Activated naive CD4-positive, alpha-beta T cell treated with anti-CD3 and anti-CD28 coated beads for 36 hours (primary cell): Measurements from ENCODE around the gene PLCD3. TPM values are rescaled to one million over a fixed set of nuclear protein-coding genes. Genes with fewer than 3 reads are reported as not detected.

Experiments used
- CTCF ChIA-PET: fragments of 350-600 bp; sonication (Branson Sonifier 250); formaldehyde crosslinking; loops from one replicate; lab custom pipeline; 2021; ENCODE audit warnings: antibody characterized with exemption; lab: Charles Lee
- DNase-seq: peaks from one replicate; pipeline ENCODE4 v3.0.0-alpha.2; 2020
- H3K27ac Mint-ChIP-seq: one replicate; pipeline ENCODE4 v1.8.0; 2021; ENCODE audit warnings: mild to moderate bottlenecking, mixed read lengths
- H3K27me3 Mint-ChIP-seq: one replicate; pipeline ENCODE4 v1.8.0; 2021; ENCODE audit warnings: low read depth, mixed read lengths
- H3K36me3 Mint-ChIP-seq: one replicate; pipeline ENCODE4 v1.8.0; 2021; ENCODE audit warnings: low read depth, mixed read lengths
- H3K4me1 Mint-ChIP-seq: one replicate; pipeline ENCODE4 v1.8.0; 2021; ENCODE audit warnings: low read depth, mixed read lengths
- H3K4me3 Mint-ChIP-seq: one replicate; pipeline ENCODE4 v1.8.0; 2021; ENCODE audit warnings: mild to moderate bottlenecking, moderate library complexity, mixed read lengths
- H3K9me3 Mint-ChIP-seq: one replicate; pipeline ENCODE4 v1.8.0; 2021; ENCODE audit warnings: mixed read lengths
- intact Hi-C: fragments of 100-400 bp; cut with micrococcal nuclease; formaldehyde crosslinking; loops from one replicate; pipeline ENCODE4 v1.15.1; 2023
- total RNA-seq, 2 experiments: library from RNA; stranded (reverse); gene quantifications; one replicate each; pipeline ENCODE4 v1.2.3, GENCODE V29; 2021

PLCD3 gene
- total RNA-seq, 2 experiments from 2014 or later = 2.4 TPM

DNA sequence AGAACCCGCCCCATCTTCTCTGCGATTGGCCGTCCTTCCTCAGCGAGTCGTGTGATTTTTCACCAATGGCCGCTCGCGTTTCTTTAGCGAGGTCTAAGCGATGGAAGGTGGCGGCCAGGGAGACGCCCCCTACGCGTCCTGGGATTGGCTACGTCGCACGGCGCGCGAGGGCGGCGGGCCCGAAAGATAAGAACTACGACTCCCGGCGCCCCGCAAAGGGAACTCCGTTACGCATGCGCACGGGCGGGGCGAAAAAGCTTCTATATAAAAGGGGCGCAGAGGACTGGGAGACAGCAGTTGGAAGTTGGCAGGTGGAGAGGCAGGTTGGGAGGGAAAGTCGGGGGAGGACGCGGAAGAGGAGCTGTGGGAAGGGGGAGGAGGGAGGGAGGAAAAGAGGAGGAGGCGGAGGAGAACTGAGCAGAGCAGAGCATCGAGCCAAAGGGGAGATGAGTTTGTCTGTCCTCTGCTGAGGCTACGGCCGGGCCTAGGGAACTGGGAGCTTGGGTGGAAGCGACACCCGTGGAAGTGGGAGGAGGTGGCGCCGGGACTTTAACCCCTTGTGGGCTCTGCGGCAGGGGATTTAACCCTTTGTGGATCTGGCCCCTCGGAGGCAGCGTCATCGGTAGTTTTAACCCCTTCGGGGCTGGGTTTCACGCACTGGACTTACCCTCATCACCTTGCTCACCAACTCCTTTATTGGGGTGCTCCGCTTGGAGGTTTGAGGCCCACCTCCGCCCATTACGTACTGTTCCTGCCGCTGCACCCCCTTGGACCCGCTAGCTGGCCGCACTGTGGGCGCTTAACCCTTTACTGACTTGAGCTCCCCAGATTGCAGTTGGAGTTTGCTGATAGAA lies 16.1 kb upstream of the PLCD3 start, which contains the start of gene HEXIM1:
TSS of gene HEXIM1 (plus strand) at position 293 of the 854 bp plus-strand sequence. CDS start 716 bp downstream, outside the sequence.
- H3K4me1 Mint-ChIP-seq = peaks cover 42% of the 10 kb centered on the region
- CTCF ChIA-PET = interaction anchor here (0.7 to 16.6 kb wide), 16 partner anchors 12 to 237 kb away, joined by 3 to 252 read pairs (median 5); partner anchors contain the start of genes ACBD4, DCAKD, HEXIM2 and PLCD3
- peak within 1 kb of the TSS; percentile 97 for H3K4me3 Mint-ChIP-seq
- DNase-seq = peak; percentile 99
- peak within 1 kb of the TSS; percentile 100 for H3K27ac Mint-ChIP-seq
- intact Hi-C loops = loop anchor here (1.0 kb wide), 7 partner anchors 13 to 164 kb away; partner anchors contain the start of genes ACBD4, HEXIM2 and NMT1
- H3K9me3 Mint-ChIP-seq = no peaks in the 10 kb centered on the region
- H3K27me3 Mint-ChIP-seq = no peaks in the 10 kb centered on the region
- peaks cover 17% of the 10 kb centered on the region for H3K36me3 Mint-ChIP-seq

DNA sequence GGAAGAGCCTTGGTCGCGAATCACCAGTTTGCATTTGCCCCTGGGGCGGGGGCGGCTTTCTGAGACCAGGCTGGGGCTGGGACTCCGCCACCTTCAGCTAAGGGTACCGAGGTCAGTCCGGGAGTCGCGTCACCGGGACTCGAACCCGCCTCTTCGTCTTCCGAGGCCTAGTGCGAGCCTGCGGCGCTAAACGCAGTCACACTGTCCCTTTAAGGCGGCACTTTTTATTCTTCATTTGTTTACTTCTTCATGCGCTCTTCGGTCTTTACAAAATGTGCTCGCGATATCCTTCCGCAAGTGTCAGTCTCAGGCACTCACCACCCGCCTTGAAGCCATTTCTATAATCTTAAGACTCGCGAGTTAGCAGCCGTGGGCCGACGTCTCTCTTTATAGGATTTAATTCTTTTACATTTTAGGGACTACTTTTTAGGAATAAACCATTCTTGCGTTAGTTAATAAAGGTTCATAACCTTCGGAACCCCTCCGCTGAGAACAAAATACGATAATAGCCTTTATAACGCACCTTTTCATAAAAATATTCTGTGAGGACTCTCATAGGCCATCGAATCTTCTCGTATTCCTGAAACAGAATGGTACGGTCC lies 15.4 kb upstream of the PLCD3 start:
- Mint-ChIP-seq H3K4me1 (peaks cover 46% of the 10 kb centered on the region), H3K27ac (peak overlapping the region; percentile 100), H3K36me3 (peaks cover 17% of the 10 kb centered on the region), H3K9me3 (no peaks in the 10 kb centered on the region), H3K27me3 (no peaks in the 10 kb centered on the region), H3K4me3 (peak overlapping the region; percentile 97)
- DNase-seq = peak; percentile 83
- CTCF ChIA-PET = interaction anchor here (0.7 to 16.6 kb wide), 7 partner anchors 12 to 167 kb away, joined by 3 to 252 read pairs (median 25); partner anchors contain the start of genes ACBD4, DCAKD, HEXIM2 and PLCD3
- intact Hi-C loops = loop anchor here (1.0 kb wide), 7 partner anchors 12 to 165 kb away; partner anchors contain the start of genes ACBD4, HEXIM2 and NMT1

DNA sequence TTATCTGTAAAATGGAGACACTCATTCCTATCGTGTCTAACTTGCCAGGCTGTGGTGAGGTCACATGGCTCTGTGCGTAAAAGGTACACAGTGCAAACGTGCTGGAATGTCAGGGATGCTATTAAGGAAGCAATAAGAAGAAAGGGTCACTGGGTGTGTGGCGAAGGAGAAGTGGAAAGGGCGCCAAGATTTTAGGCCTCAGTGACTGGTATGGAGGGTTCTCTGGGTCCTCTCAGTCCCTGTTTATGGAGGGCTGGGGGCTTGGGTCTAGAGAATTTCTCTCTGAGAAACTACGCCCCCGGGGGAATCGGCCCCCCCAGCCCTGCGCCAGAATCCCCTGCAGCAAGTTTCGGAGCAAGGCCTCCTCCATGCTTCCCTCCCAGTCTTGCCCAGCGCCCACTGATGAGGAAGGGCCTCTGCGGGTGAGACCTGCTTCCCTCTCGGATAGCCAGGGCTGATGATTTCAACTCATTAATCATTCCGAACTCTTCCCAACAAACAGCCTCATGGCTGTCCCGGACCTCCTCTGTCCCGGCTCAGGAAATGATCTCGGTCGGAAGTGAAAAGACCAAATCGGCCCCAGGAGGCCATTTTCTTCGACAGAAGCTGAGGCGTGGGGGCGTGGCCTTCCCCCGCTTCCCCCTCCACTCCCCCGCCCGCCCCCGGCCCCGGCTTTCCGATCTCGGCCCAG lies 14.7 kb upstream of the PLCD3 start:
- peaks cover 46% of the 10 kb centered on the region for H3K4me1 Mint-ChIP-seq
- peak overlapping the region; percentile 100 for H3K27ac Mint-ChIP-seq
- DNase-seq = peak; percentile 79
- intact Hi-C loops = no loop called here
- no peaks in the 10 kb centered on the region for H3K9me3 Mint-ChIP-seq
- peak overlapping the region; percentile 97 for H3K4me3 Mint-ChIP-seq
- peaks cover 17% of the 10 kb centered on the region for H3K36me3 Mint-ChIP-seq
- CTCF ChIA-PET = interaction anchor here (3.7 to 16.6 kb wide), 3 partner anchors 11 to 51 kb away, joined by 25 to 252 read pairs (median 82); partner anchors contain the start of genes ACBD4 and PLCD3
- no peaks in the 10 kb centered on the region for H3K27me3 Mint-ChIP-seq

DNA sequence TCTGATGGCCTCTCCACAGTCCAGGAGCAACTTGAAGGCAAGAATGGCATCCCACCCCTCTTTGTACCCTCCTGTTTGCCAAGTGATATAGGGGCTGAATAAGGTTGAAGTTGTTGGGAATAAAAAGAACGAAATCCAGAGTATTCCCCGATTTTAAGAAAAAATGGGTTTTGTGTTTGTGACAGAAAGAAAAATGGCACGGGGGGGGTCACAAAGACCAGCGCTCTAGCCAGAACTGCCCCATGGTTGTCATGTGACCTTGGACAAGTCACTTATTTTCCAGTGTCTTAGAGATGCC lies 14.2 kb upstream of the PLCD3 start:
- H3K9me3 Mint-ChIP-seq = no peaks in the 10 kb centered on the region
- intact Hi-C loops = no loop called here
- H3K27me3 Mint-ChIP-seq = no peaks in the 10 kb centered on the region
- CTCF ChIA-PET = interaction anchor here (3.7 kb wide), 1 partner anchor 11 kb away, joined by 25 read pairs; the partner anchor contains the start of gene ACBD4
- no peak for DNase-seq
- H3K4me1 Mint-ChIP-seq = peaks cover 44% of the 10 kb centered on the region
- H3K27ac Mint-ChIP-seq = peak overlapping the region; percentile 100
- peak overlapping the region; percentile 97 for H3K4me3 Mint-ChIP-seq
- H3K36me3 Mint-ChIP-seq = peaks cover 17% of the 10 kb centered on the region

DNA sequence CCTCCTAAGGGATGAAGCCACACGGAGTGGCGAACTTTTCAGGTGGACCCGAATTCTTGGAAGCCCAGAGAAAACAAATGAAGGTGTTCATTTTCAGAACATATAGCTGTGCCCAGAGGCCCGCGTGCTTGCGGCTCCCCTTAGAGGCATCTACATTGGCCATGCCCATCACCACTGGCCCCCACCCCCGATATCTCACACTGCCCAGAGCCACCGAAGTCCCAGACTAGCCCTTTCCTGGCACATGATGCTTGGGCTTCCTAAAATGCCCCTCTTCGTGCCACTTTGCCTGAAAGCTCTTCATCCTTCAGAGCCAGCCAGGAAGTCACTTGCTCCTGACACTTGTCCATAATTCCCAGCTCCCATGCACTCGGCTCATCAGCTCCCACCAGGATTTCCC lies 13.9 kb upstream of the PLCD3 start:
- Mint-ChIP-seq H3K36me3 (peaks cover 17% of the 10 kb centered on the region), H3K9me3 (no peaks in the 10 kb centered on the region), H3K4me3 (peak overlapping the region; percentile 97), H3K4me1 (peaks cover 40% of the 10 kb centered on the region), H3K27ac (peak overlapping the region; percentile 100), H3K27me3 (no peaks in the 10 kb centered on the region)
- CTCF ChIA-PET = interaction anchor here (3.7 kb wide), 1 partner anchor 11 kb away, joined by 25 read pairs; the partner anchor contains the start of gene ACBD4
- no peak for DNase-seq
- intact Hi-C loops = no loop called here

DNA sequence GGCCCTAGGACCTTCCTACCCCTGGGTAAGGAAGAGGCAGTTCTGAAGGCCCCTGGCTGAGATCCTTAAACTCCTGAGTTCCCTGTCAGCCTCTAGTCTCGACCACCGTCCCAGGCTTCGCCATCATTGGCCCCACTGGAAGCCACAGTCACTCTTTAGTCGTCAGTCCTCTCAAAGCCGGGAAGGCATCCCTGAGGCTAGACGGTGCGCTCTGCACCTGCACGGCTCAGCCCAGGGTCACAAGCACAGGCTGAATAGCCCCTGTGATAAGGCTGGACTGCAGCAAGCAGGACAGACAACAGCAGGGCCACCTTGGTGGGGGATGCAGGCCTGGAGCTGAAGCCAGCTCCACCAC lies 12.7 kb upstream of the PLCD3 start:
- Mint-ChIP-seq H3K4me3 (peak overlapping the region; percentile 54), H3K4me1 (peaks cover 33% of the 10 kb centered on the region), H3K9me3 (no peaks in the 10 kb centered on the region), H3K36me3 (peaks cover 13% of the 10 kb centered on the region), H3K27me3 (no peaks in the 10 kb centered on the region), H3K27ac (peak overlapping the region; percentile 24)
- CTCF ChIA-PET = interaction anchor here (0.6 to 3.7 kb wide), 4 partner anchors 10 to 95 kb away, joined by 3 to 25 read pairs (median 6); partner anchors contain the start of gene ACBD4
- no peak for DNase-seq
- intact Hi-C loops = no loop called here

DNA sequence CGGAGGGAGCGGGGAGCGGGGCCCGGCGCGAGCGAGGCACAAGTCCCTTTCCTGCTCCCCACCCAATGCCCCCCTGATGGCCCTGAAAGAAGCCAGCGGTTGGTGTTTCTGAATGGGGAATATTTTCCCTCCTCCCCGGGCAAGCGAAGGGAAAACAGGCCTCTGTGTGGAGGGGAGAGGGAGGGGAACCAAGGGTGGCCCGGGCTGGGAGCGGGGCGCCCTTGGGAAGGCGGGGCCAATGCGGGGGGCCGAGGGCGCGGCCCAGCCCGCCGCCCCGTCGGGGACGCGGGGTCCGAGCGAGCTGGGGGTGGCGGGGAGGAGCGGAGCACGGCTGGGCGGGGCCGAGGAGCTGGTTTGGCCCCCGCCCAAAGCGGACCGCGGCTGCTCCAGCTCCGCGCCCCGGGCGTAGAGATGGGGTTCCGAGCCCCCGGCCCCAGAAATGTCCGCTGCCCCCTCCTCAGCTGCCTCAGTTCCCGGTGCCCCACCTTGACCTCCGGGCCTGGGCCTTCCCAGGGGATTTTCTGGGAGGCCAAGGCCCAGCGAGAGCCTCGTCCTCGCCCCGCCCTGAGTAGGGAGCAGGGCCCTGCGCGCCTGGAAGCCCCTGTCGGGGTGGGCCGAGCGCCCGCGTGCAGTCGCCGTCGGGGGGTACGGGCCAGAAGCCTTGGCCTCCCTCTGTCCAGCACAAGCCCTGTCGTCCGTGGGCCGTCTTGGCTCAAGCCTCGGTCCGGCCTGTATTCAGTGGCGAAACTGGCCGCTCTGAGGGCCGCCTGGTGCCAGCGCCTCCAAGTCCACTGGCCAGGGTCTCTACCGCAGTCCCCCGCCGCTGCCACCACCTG lies 12.1 kb upstream of the PLCD3 start:
- CTCF ChIA-PET = interaction anchor here (0.6 to 3.7 kb wide), 4 partner anchors 9 to 96 kb away, joined by 3 to 25 read pairs (median 6); partner anchors contain the start of gene ACBD4
- H3K27ac Mint-ChIP-seq = peak overlapping the region; percentile 53

DNA sequence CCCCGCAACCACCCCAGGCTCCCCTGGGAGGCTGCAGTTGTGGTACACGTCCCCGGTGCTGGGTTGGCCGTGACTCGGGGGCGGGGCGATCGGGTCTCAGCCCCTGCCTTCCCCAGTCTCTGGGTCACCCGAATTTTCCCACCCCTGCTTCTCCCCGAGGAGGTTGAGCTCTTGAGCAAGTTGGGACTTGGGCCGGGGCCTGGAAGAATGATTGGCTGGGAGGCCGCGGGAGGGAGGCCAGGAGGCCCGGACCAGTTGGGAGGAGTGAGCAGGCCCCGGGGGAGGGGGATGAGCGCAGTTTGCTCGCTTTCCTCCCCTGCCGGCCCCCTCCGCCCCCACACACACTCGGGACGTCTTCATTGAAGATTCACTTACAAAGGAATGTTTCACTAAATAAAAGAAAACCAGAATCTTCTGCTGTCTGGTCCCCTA lies 11.5 kb upstream of the PLCD3 start:
- intact Hi-C loops = no loop called here
- Mint-ChIP-seq H3K4me3 (peak overlapping the region; percentile 65), H3K36me3 (peaks cover 7% of the 10 kb centered on the region), H3K4me1 (peaks cover 33% of the 10 kb centered on the region), H3K9me3 (no peaks in the 10 kb centered on the region), H3K27me3 (no peaks in the 10 kb centered on the region), H3K27ac (peak overlapping the region; percentile 53)
- DNase-seq = peak; percentile 48
- CTCF ChIA-PET = interaction anchor here (2.1 to 3.7 kb wide), 2 partner anchors 8 to 54 kb away, joined by 8 to 25 read pairs; partner anchors contain the start of gene ACBD4

More for the DNA sequence above, 12.1 kb upstream of the PLCD3 start:
- intact Hi-C loops = no loop called here
- no peak for DNase-seq
- Mint-ChIP-seq H3K4me1 (peaks cover 33% of the 10 kb centered on the region), H3K4me3 (peak overlapping the region; percentile 65), H3K27me3 (no peaks in the 10 kb centered on the region), H3K9me3 (no peaks in the 10 kb centered on the region), H3K36me3 (peaks cover 8% of the 10 kb centered on the region)

DNA sequence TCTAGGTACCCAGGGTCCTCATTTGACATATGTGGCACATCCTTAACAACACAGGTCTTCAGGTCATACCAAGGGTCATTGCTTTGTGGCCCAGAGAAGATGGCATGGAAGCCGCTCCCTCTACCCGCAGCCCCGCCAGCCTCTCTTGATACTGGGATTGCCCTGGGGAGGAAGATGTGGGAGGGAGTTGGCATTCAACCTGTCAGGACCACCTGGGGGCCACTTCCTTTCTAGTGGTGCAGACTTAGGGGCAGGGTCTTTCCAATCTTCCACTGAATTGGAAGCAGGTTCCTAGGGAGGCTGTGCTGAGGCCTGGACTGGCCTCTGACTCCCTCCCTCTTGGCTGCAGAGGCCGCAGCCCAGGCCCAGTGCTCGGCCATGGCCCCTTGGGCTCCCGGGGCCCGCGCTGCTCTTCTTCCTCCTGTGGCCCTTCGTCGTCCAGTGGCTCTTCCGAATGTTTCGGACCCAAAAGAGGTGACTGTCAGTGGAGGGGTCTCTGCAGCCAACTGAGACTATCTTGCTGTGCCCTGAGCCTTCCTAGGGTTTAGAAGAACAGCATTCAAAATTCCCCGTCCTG lies 10.9 kb upstream of the PLCD3 start:
- H3K36me3 Mint-ChIP-seq = peaks cover 7% of the 10 kb centered on the region
- H3K9me3 Mint-ChIP-seq = no peaks in the 10 kb centered on the region
- intact Hi-C loops = no loop called here
- H3K27me3 Mint-ChIP-seq = no peaks in the 10 kb centered on the region
- DNase-seq = no peak
- peak overlapping the region; percentile 65 for H3K4me3 Mint-ChIP-seq
- CTCF ChIA-PET = interaction anchor here (2.1 to 3.7 kb wide), 2 partner anchors 8 to 55 kb away, joined by 8 to 25 read pairs; partner anchors contain the start of gene ACBD4
- peak overlapping the region; percentile 51 for H3K27ac Mint-ChIP-seq
- H3K4me1 Mint-ChIP-seq = peaks cover 33% of the 10 kb centered on the region

DNA sequence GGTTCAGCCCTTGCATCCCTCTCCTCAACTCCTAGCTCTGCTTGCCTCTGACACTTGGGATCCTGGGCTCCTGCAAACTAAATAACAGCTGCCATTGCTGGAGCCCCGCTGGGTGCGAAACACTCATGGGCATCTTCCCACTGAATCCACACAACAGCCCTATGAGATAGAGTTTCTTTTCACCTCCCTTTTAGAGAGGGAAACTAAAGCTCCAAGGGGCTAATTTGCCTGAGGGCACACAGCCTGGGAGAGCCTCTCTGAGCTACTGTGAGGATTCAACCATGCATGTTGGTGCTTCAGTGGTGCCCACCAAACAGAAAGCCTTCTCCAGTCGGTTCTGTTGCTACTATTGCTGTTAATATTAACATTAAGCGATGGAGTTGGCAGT lies 7.2 kb upstream of the PLCD3 start:
- Mint-ChIP-seq H3K9me3 (no peaks in the 10 kb centered on the region), H3K27me3 (no peaks in the 10 kb centered on the region), H3K4me1 (peaks cover 14% of the 10 kb centered on the region), H3K4me3 (no peak overlapping the region), H3K36me3 (no peaks in the 10 kb centered on the region), H3K27ac (no peak overlapping the region)
- CTCF ChIA-PET = interaction anchor here (3.4 to 10.2 kb wide), 2 partner anchors 16 to 59 kb away, joined by 22 to 252 read pairs; partner anchors contain the start of genes HEXIM1 and HEXIM2
- intact Hi-C loops = no loop called here
- no peak for DNase-seq
